ENCODE measurements around the gene ZNF609. TPM values are rescaled to one million over a fixed set of nuclear protein-coding genes. Genes with fewer than 3 reads are reported as not detected.
A peak's percentile ranks its signal among the peaks of the same experiment; 100 is the strongest.

ZNF609 gene
- total and polyA plus RNA-seq, 10 of the 15 experiments (the other 5 are each of a cell fraction or from before 2014, with no cell fraction given), result 5.1 to 35.3 (median 13.6) TPM

DNA sequence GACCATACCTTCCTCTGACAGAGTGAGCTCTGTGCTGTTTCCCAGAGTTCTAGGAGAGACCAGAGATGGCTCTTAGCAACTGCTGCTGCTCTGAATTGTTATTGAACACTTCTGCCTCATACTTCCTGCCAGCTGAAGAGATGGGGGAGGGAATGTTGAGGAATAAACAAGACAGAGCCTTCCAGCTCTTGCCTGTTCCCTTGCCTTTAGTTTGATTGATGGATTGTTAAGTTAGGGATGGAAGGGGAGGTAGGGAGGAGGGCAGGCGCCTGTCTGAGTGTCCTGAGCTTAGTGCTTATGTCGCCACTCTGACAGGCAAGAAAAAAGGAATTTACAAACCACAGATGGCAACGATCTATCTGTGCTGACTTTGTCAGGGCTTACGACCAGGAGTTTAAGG, 42.8 kb downstream of the ZNF609 start:
- intact Hi-C loops (cut with micrococcal nuclease; ENCODE audit: unreplicated experiment) (no loop called here), in situ Hi-C loops (cut with MboI) (no loop called here)
- Histone ChIP-seq H3K27me3 (replicated peaks in 1 of 2; ENCODE audit: control insufficient read depth in 2 of 2, insufficient read depth in 2 of 2, low read length in 1 of 2) (no peaks in the 10 kb centered on the region), H3K9ac (ENCODE audit: control insufficient read depth, insufficient read depth, low read length) (peak overlapping the region; percentile 3; the same call in 1 of the 2 replicates), H3K4me2 (ENCODE audit: control insufficient read depth, insufficient read depth) (peak overlapping the region; percentile 66), H3K4me3 (no peak overlapping the region), H4K20me1 (ENCODE audit: control insufficient read depth, insufficient read depth) (no peaks in the 10 kb centered on the region), H3K79me2 (ENCODE audit: control insufficient read depth, insufficient read depth, low read length) (peaks cover 58% of the 10 kb centered on the region), H3K36me3 (ENCODE audit: control insufficient read depth in 2 of 2, insufficient read depth in 2 of 2, low read length in 1 of 2) (peaks cover 13 to 20% of the 10 kb centered on the region in 2 experiments), H2AFZ (ENCODE audit: control insufficient read depth, low read depth, low read length) (no peak overlapping the region; the same call in 1 of the 2 replicates), H3K27ac (ENCODE audit: control insufficient read depth, insufficient read depth) (peak overlapping the region; percentile 36), H3K9me3 (replicated peaks; ENCODE audit: control insufficient read depth, insufficient read depth, low read length) (no peaks in the 10 kb centered on the region), H3K4me1 (ENCODE audit: control insufficient read depth, insufficient read depth, low read length) (peaks cover 29% of the 10 kb centered on the region)
- FAIRE-seq, result no peak
- BruUV-seq (replicated peaks), result no TSS peak
- RAD21 ChIA-PET (ENCODE audit: unreplicated experiment), result interaction anchor here (0.6 to 1.8 kb wide), 18 partner anchors 10 to 150 kb away, joined by 3 to 9 read pairs (median 4); partner anchors contain the start of genes TRIP4 and ZNF609
- 65% methylated on average over 4 of the region's 4 CpGs for WGBS (ENCODE audit: insufficient coverage, insufficient replicate concordance, low lambda C conversion rate, missing lambda C conversion rate)
- CTCF ChIA-PET, result interaction anchor here (0.6 to 1.9 kb wide), 15 partner anchors 12 to 293 kb away, joined by 3 to 6 read pairs (median 4); partner anchors contain the start of gene ZNF609
- no peak for ATAC-seq
- DNase-seq (ENCODE audit: low read depth, low spot score), result no peak
- SMC1A ChIA-PET (ENCODE audit: uncharacterized antibody, unreplicated experiment), result interaction anchor here (0.6 to 2.0 kb wide), 32 partner anchors 9 to 192 kb away, joined by 3 to 24 read pairs (median 4); no protein-coding TSS in a partner anchor
- POLR2A ChIA-PET, result interaction anchor here (0.6 to 1.8 kb wide), 9 partner anchors 9 to 781 kb away, joined by 3 to 7 read pairs (median 3); partner anchors contain the start of gene ZNF609
- TF ChIP-seq, protein P1, sequence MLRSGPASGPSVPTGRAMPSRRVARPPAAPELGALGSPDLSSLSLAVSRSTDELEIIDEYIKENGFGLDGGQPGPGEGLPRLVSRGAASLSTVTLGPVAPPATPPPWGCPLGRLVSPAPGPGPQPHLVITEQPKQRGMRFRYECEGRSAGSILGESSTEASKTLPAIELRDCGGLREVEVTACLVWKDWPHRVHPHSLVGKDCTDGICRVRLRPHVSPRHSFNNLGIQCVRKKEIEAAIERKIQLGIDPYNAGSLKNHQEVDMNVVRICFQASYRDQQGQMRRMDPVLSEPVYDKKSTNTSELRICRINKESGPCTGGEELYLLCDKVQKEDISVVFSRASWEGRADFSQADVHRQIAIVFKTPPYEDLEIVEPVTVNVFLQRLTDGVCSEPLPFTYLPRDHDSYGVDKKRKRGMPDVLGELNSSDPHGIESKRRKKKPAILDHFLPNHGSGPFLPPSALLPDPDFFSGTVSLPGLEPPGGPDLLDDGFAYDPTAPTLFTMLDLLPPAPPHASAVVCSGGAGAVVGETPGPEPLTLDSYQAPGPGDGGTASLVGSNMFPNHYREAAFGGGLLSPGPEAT (IDR thresholded peaks at IDR 0.05; ENCODE audit: low read depth), result no peak
- no peak for TF ChIP-seq JUNB (IDR thresholded peaks at IDR 0.05)
- TF ChIP-seq, protein P2, sequence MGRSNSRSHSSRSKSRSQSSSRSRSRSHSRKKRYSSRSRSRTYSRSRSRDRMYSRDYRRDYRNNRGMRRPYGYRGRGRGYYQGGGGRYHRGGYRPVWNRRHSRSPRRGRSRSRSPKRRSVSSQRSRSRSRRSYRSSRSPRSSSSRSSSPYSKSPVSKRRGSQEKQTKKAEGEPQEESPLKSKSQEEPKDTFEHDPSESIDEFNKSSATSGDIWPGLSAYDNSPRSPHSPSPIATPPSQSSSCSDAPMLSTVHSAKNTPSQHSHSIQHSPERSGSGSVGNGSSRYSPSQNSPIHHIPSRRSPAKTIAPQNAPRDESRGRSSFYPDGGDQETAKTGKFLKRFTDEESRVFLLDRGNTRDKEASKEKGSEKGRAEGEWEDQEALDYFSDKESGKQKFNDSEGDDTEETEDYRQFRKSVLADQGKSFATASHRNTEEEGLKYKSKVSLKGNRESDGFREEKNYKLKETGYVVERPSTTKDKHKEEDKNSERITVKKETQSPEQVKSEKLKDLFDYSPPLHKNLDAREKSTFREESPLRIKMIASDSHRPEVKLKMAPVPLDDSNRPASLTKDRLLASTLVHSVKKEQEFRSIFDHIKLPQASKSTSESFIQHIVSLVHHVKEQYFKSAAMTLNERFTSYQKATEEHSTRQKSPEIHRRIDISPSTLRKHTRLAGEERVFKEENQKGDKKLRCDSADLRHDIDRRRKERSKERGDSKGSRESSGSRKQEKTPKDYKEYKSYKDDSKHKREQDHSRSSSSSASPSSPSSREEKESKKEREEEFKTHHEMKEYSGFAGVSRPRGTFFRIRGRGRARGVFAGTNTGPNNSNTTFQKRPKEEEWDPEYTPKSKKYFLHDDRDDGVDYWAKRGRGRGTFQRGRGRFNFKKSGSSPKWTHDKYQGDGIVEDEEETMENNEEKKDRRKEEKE (IDR thresholded peaks at IDR 0.05), result no peak
- TF ChIP-seq MYC (IDR thresholded peaks at IDR 0.05; ENCODE audit: insufficient read depth, insufficient read length, insufficient replicate concordance, low read length, severe bottlenecking), result no peak
- no peak for TF ChIP-seq TBL1XR1 (IDR thresholded peaks at IDR 0.05; ENCODE audit: low read depth, low read length)
- TF ChIP-seq IRF4 (IDR thresholded peaks at IDR 0.05; ENCODE audit: low read depth, low read length), result no peak
- TF ChIP-seq NR2F1 (conservative IDR thresholded peaks at IDR 0.05), result no peak
- TF ChIP-seq HDGF (IDR thresholded peaks at IDR 0.05), result no peak
- TF ChIP-seq CBX3 (IDR thresholded peaks at IDR 0.05; ENCODE audit: borderline replicate concordance, low read depth), result no peak
- TF ChIP-seq CHD2 (IDR thresholded peaks at IDR 0.05; ENCODE audit: borderline replicate concordance, low read depth, low read length), result no peak
- TF ChIP-seq, protein P3, sequence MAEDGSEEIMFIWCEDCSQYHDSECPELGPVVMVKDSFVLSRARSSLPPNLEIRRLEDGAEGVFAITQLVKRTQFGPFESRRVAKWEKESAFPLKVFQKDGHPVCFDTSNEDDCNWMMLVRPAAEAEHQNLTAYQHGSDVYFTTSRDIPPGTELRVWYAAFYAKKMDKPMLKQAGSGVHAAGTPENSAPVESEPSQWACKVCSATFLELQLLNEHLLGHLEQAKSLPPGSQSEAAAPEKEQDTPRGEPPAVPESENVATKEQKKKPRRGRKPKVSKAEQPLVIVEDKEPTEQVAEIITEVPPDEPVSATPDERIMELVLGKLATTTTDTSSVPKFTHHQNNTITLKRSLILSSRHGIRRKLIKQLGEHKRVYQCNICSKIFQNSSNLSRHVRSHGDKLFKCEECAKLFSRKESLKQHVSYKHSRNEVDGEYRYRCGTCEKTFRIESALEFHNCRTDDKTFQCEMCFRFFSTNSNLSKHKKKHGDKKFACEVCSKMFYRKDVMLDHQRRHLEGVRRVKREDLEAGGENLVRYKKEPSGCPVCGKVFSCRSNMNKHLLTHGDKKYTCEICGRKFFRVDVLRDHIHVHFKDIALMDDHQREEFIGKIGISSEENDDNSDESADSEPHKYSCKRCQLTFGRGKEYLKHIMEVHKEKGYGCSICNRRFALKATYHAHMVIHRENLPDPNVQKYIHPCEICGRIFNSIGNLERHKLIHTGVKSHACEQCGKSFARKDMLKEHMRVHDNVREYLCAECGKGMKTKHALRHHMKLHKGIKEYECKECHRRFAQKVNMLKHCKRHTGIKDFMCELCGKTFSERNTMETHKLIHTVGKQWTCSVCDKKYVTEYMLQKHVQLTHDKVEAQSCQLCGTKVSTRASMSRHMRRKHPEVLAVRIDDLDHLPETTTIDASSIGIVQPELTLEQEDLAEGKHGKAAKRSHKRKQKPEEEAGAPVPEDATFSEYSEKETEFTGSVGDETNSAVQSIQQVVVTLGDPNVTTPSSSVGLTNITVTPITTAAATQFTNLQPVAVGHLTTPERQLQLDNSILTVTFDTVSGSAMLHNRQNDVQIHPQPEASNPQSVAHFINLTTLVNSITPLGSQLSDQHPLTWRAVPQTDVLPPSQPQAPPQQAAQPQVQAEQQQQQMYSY (CRISPR knock-in tag; IDR thresholded peaks at IDR 0.05), result no peak
- TF ChIP-seq MXI1 (IDR thresholded peaks at IDR 0.05; ENCODE audit: low read depth, low read length), result no peak
- TF ChIP-seq KLF5 (IDR thresholded peaks at IDR 0.05; ENCODE audit: partially characterized antibody), result no peak
- no peak for TF ChIP-seq EP300 (IDR thresholded peaks at IDR 0.05; ENCODE audit: borderline replicate concordance in 1 of 2, control insufficient read depth in 1 of 2, low read depth in 2 of 2, low read length in 2 of 2)
- TF ChIP-seq MEF2B (IDR thresholded peaks at IDR 0.05; ENCODE audit: partially characterized antibody, poor library complexity, severe bottlenecking), result no peak
- TF ChIP-seq BMI1 (IDR thresholded peaks at IDR 0.05; ENCODE audit: borderline replicate concordance), result no peak
